Ascending aorta (tissue), 2 donors: ENCODE data around the gene CFAP77. TPM values are rescaled to one million over a fixed set of nuclear protein-coding genes. Genes with fewer than 3 reads are reported as not detected.

Experiments
- DNase-seq, 2 donors: peaks; one replicate each; pipeline ENCODE4 v3.0.0-alpha.2; 2019; ENCODE audit warnings: low spot score in 2 of 2
- H3K27ac ChIP-seq, 2 donors: fragments of 200-600 bp; sonication (generic); one replicate each; pipeline ENCODE4 v1.5.1; 2016 to 2017; ENCODE audit warnings: mild to moderate bottlenecking in 1 of 2
- H3K27me3 ChIP-seq: fragments of 200-600 bp; sonication (generic); one replicate; pipeline ENCODE4 v1.5.1; 2017
- H3K36me3 ChIP-seq, 2 donors: fragments of 200-600 bp; sonication (generic); one replicate each; pipeline ENCODE4 v1.5.1; 2016
- H3K4me1 ChIP-seq, 2 donors: fragments of 200-600 bp; sonication (generic); one replicate each; pipeline ENCODE4 v1.5.1; 2016 to 2017; ENCODE audit warnings: mild to moderate bottlenecking in 1 of 2
- H3K4me3 ChIP-seq, 2 donors: fragments of 200-600 bp; sonication (generic); one replicate each; pipeline ENCODE4 v1.5.1; 2016 to 2017; ENCODE audit warnings: mild to moderate bottlenecking in 1 of 2
- H3K9me3 ChIP-seq, 2 donors: fragments of 200-600 bp; sonication (generic); one replicate each; pipeline ENCODE4 v1.5.1; 2016
- intact Hi-C: fragments of 100-400 bp; cut with DNase I; formaldehyde crosslinking; loops from one replicate; pipeline ENCODE4 v1.15.1; 2023
- total RNA-seq: library from RNA; depleted of rRNA; stranded (reverse); fragments of >200 nt; gene quantifications from one replicate; pipeline ENCODE4 v1.1.0, GENCODE V29; 2016
- TF ChIP-seq, protein P1 (sequence below), 3 experiments: fragments of 200-600 bp in 2 of 3; fragments of 450-650 bp in 1 of 3; sonication (generic) in 2 of 3; IDR thresholded peaks; one replicate each; pipeline ENCODE4 v1.5.1; 2016 to 2019; ENCODE audit warnings: antibody characterized with exemption in 3 of 3, mild to moderate bottlenecking in 1 of 3, moderate library complexity in 1 of 3

Gene CFAP77
- total RNA-seq, 1 donor from 2014 or later, result not detected

DNA sequence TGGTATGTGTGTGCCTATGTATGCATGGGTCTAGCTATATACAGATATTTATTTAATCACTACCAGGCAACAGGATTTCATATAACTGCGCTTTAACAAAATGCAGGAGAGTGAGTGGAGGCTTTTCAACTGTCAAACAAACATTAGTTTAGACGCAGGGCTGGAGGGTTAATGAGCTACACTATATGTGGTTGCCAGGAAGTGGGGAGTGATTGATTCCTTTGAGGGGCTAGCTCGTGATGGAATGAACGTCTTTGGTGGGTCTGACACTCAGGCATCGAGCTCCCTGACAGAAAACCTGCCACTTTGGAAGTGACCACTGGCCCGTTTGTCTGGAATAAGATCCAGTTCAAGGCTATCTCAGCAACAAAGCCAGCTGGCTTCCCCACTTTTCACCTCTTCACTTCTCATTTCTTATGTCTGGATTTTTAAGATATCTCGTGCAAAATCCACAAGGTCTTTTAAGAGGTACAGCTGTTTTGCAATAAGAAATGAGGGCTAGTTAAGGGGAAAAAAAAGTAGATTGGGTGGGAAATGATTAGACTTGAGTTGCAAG, 78.0 kb downstream of the CFAP77 start:
- Histone ChIP-seq H3K36me3 (no peaks in the 10 kb centered on the region), H3K27me3 (peaks cover 6% of the 10 kb centered on the region), H3K27ac (no peak overlapping the region), H3K4me3 (no peak overlapping the region), H3K4me1 (no peaks in the 10 kb centered on the region), H3K9me3 (no peaks in the 10 kb centered on the region)
- no peak for DNase-seq
- intact Hi-C loops, result no loop called here
- TF ChIP-seq, protein P1, sequence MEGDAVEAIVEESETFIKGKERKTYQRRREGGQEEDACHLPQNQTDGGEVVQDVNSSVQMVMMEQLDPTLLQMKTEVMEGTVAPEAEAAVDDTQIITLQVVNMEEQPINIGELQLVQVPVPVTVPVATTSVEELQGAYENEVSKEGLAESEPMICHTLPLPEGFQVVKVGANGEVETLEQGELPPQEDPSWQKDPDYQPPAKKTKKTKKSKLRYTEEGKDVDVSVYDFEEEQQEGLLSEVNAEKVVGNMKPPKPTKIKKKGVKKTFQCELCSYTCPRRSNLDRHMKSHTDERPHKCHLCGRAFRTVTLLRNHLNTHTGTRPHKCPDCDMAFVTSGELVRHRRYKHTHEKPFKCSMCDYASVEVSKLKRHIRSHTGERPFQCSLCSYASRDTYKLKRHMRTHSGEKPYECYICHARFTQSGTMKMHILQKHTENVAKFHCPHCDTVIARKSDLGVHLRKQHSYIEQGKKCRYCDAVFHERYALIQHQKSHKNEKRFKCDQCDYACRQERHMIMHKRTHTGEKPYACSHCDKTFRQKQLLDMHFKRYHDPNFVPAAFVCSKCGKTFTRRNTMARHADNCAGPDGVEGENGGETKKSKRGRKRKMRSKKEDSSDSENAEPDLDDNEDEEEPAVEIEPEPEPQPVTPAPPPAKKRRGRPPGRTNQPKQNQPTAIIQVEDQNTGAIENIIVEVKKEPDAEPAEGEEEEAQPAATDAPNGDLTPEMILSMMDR (IDR thresholded peaks at IDR 0.05), result no peak

DNA sequence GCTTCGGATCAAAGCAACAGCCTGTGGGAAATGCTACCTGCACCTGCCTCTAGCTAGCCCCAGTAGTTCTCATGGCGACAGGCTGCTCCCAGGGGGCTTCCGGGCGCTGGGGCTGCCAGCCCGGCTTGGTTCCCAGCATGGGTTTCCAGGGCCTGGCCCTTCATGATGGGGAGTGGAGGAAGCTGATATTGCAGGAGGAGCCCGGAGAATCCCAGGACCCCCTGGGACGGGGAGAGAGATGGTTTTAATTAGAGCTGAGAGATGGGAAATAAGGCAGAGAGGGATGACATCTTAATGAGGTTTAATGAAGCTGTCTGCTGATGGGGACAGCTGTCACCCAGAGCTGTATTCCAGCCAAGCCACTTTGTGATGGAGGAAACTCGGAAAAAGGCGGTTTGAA, 78.6 kb downstream of the CFAP77 start:
- H3K4me1 ChIP-seq, result no peaks in the 10 kb centered on the region
- no peak overlapping the region for H3K4me3 ChIP-seq
- H3K36me3 ChIP-seq, result no peaks in the 10 kb centered on the region
- H3K27me3 ChIP-seq, result peaks cover 6% of the 10 kb centered on the region
- TF ChIP-seq, protein P1 (IDR thresholded peaks at IDR 0.05), result no peak
- intact Hi-C loops, result no loop called here
- no peaks in the 10 kb centered on the region for H3K9me3 ChIP-seq
- H3K27ac ChIP-seq, result no peak overlapping the region
- DNase-seq, result no peak

- Histone ChIP-seq H3K9me3 (peaks cover 0 to under 1% of the 10 kb centered on the region in 2 donors), H3K36me3 (no peaks in the 10 kb centered on the region), H3K4me1 (no peaks in the 10 kb centered on the region), H3K4me3 (no peak overlapping the region), H3K27ac (no peak overlapping the region), H3K27me3 (peaks cover 6% of the 10 kb centered on the region)
- intact Hi-C loops, result no loop called here
- DNase-seq, result no peak
- TF ChIP-seq, protein P1 (IDR thresholded peaks at IDR 0.05), result no peak
These were observed 79.5 kb downstream of the CFAP77 start for GRCh38 chr9:132489536-132489935.

- no peak for DNase-seq
- TF ChIP-seq, protein P1 (IDR thresholded peaks at IDR 0.05), result no peak
- Histone ChIP-seq H3K27me3 (no peaks in the 10 kb centered on the region), H3K27ac (no peak overlapping the region), H3K36me3 (no peaks in the 10 kb centered on the region), H3K4me3 (no peak overlapping the region), H3K4me1 (no peaks in the 10 kb centered on the region), H3K9me3 (peaks cover 0 to 4% of the 10 kb centered on the region in 2 donors)
- intact Hi-C loops, result no loop called here
These were observed 84.8 kb downstream of the CFAP77 start for GRCh38 chr9:132494857-132495256.

GRCh38 chr9:132497731-132498130, 87.7 kb downstream of the CFAP77 start:
- DNase-seq, result no peak
- no peak overlapping the region for H3K4me3 ChIP-seq
- H3K27ac ChIP-seq, result no peak overlapping the region
- peaks cover 0 to 4% of the 10 kb centered on the region in 2 donors for H3K9me3 ChIP-seq
- intact Hi-C loops, result no loop called here
- TF ChIP-seq, protein P1 (IDR thresholded peaks at IDR 0.05), result no peak
- no peaks in the 10 kb centered on the region for H3K27me3 ChIP-seq
- no peaks in the 10 kb centered on the region for H3K36me3 ChIP-seq
- H3K4me1 ChIP-seq, result no peaks in the 10 kb centered on the region
